HG03558 (cell line): Measurements from ENCODE around the gene BCAS3.

Experiments
- ATAC-seq: cut with Tn5 transposase; IDR thresholded peaks from one replicate; pipeline ENCODE4 v1.9.1; 2021; ENCODE audit warnings: moderate number of reproducible peaks; ENCODE audit not compliant: unreplicated experiment; ENCODE audit errors: extremely low read depth

BCAS3 gene

DNA sequence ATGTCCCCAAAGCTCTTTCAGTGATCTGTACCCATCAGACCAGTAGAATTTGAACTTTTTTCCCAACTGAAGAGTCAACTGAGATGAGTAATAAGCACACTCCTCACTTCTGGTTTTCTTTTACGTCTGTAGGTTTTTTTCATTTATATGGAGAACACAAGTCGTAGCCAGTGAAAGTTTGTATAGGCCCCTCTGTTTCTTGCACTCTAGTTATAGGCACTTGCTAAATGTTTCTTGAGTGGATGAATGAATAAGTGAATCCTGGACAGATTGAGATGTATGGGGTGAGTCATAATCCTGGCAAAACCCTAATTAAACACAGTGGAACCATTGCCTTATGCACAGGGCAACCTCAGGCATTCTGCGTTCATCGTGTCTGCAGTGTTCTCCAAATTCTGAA lies 528.3 kb downstream of the BCAS3 start:
- no peak for ATAC-seq

- ATAC-seq = no peak
These were observed 529.3 kb downstream of the BCAS3 start for GRCh38 chr17:61206922-61207321.

- ATAC-seq = no peak
These were observed 530.9 kb downstream of the BCAS3 start for GRCh38 chr17:61208301-61209105.

DNA sequence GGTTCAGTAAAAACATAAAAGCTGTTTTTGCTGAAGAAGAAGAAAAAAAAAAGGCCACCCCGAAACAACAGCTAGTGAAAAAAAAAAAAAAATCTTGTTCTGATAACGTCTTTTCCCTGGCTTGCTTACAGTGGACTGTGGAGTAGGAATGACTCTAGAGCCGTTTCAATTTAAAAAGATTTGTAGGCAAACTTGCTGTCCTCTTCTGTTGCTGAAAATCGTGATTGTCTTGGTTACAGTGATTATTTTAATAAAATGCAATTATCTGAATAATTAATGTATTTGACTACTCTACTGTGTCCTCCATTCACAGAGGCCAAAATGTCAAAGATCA lies 531.4 kb downstream of the BCAS3 start:
- no peak for ATAC-seq

GRCh38 chr17:61209525-61209924 lies 531.9 kb downstream of the BCAS3 start:
- no peak for ATAC-seq

DNA sequence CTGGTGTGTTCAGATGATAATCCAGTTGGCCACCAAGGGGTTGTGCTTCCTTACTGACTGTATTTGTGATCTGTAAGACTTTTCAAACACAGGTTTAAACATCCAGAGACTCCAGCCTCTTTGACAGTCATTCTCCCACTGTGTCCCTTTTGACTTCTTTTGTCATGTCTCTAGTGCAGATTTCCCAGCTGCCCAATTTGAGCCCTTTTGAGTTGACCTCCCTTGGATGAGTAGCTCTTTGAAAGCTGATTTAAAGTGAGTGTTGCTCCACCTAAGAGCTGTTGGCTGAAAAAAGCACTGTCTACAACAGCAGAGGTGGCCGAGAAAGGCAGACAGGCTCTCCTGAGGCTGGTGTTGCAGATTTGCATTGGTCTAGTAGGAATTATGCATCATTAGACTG lies 533.6 kb downstream of the BCAS3 start:
- no peak for ATAC-seq

DNA sequence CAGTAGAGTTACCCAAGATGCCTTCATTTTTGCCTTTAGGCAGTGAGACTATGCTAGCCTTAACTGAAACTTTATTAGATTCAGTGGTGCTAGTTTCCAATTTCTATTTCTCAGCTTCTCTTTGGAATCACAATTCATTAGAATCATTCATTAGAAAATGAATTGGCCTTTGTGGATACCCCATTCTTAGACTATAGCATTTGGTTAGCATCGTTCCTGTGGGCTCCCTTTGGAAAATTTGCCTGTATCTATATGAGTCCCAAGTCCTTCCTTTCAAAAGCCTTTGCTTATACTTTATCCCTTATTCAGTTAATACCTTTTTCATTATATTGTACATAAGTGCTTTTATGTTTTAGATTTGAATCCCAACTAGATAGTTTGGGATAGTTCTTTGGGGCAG lies 535.0 kb downstream of the BCAS3 start:
- no peak for ATAC-seq

GRCh38 chr17:61214753-61215152 lies 537.1 kb downstream of the BCAS3 start:
- no peak for ATAC-seq

DNA sequence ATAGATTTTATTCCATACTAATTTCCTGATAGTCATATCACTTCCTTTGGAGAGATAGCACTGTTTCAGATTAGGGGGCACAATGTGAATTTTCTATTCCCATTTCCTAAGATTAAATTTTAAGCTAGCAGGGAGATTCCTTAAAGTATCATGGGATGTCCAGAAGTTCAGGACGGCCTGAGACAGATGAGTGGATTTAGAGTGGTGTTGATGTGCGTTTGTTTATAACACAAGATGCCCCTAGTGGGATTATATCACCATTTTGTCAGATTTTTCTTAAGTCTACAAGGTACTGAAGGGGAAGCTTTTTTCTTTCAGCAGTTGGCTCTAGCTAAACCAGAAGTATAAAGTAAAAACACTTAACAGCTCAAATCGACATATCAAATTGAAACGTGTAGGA lies 538.4 kb downstream of the BCAS3 start:
- ATAC-seq = no peak

DNA sequence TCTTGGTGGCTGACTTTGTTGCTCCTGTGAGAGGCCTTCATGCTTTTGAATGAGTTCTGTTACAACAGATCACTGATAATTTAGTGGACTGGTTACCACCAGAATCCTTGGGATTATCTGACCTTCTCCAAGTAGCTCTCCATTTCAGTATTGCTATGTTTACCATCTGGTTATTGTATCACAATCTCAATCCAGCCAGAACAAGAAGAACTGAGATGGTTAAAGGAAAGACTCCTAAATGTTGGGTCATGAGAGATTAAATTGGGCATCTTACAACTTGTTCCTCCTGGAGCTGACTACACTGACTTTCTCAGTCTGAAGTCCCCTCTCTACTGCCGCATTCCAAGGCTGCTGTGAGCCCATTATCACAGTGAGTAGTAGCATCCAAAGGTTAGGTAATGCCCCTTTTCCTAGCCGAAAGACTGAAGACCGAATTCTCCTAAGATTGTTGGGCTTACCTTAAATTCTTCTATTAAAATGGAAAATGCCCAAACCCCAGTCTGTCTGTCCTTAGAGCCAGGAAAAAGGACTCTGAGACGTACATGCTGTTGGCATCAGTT lies 540.3 kb downstream of the BCAS3 start:
- ATAC-seq = no peak

DNA sequence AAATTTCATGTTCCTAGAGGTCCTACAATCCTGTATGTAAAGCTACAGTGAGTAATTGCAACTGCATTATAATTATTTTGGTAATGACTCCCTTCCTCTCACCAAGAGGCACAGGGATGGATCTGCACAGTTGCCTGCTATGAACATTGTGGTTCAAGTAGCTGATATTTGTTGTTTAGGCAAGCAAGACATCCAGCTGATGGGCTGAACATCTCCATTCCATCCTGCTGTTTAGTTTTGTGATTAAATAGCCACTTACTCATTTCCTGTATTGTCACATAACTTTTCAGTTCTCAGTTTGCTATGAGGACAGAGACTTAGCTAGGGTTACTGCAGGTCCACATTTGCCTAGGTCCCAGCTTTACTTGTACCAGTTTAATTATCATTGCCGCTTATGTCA lies 540.8 kb downstream of the BCAS3 start:
- no peak for ATAC-seq

GRCh38 chr17:61219460-61219859 lies 541.8 kb downstream of the BCAS3 start:
- no peak for ATAC-seq

- no peak for ATAC-seq
These were observed 543.5 kb downstream of the BCAS3 start for GRCh38 chr17:61221181-61221580.

GRCh38 chr17:61221597-61222471 lies 544.2 kb downstream of the BCAS3 start:
- no peak for ATAC-seq

DNA sequence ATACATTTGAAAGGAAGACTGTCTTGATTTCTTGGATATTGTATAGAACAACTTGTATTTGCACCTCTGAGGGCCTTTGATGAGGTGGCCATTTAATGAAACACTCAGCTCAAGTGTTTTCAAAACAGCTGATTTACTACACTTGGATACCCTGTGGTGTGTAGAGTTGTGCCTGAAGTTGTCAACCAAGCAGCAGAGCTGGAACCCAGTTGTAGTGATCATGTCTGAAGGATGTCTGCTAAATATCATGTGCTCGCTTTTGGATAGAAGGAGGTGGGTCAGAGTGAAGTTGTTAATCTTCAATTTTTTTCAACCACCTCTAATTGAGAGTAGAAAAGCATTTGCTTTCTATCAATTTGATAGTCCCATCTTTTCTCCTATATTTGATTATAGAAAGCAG lies 546.1 kb downstream of the BCAS3 start:
- no peak for ATAC-seq

- no peak for ATAC-seq
These were observed 547.7 kb downstream of the BCAS3 start for GRCh38 chr17:61225178-61225882.

GRCh38 chr17:61227866-61228265 lies 550.2 kb downstream of the BCAS3 start:
- no peak for ATAC-seq

GRCh38 chr17:61230461-61230860 lies 552.8 kb downstream of the BCAS3 start:
- no peak for ATAC-seq

- no peak for ATAC-seq
These were observed 553.5 kb downstream of the BCAS3 start for GRCh38 chr17:61230972-61231820.

GRCh38 chr17:61232871-61233270 lies 555.2 kb downstream of the BCAS3 start:
- no peak for ATAC-seq
